Gastroesophageal sphincter (tissue), 3 donors: ENCODE measurements around the gene ZNF280B.

ENCODE experiments used
- CTCF ChIP-seq, 4 experiments: fragments of 200-600 bp in 2 of 4; fragments of 450-650 bp in 2 of 4; sonication (generic) in 1 of 4; IDR thresholded peaks; one replicate each; pipeline ENCODE4 v1.5.1; 2017 to 2019; ENCODE audit warnings: antibody characterized with exemption in 4 of 4, mild to moderate bottlenecking in 2 of 4, moderate library complexity in 2 of 4
- EP300 ChIP-seq: sonication (generic); formaldehyde crosslinking; IDR thresholded peaks from one replicate; pipeline ENCODE4 v1.6.1; 2017; ENCODE audit warnings: antibody characterized with exemption, mild to moderate bottlenecking
- POLR2A ChIP-seq, 2 donors: fragments of 450-650 bp; IDR thresholded peaks; one replicate each; pipeline ENCODE4 v1.6.1; 2017; ENCODE audit warnings: antibody characterized with exemption in 2 of 2, mild to moderate bottlenecking in 2 of 2, moderate library complexity in 1 of 2
- POLR2AphosphoS5 ChIP-seq: sonication (generic); formaldehyde crosslinking; IDR thresholded peaks from one replicate; pipeline ENCODE4 v1.6.1; 2017; ENCODE audit warnings: antibody characterized with exemption

- no peak for TF ChIP-seq POLR2A (IDR thresholded peaks at IDR 0.05)
- TF ChIP-seq CTCF (IDR thresholded peaks at IDR 0.05), result no peak
- no peak for TF ChIP-seq POLR2AphosphoS5
- TF ChIP-seq EP300, result no peak
Measured at GRCh38 chr22:22553735-22554586, 45.4 kb upstream of the ZNF280B start.
